Endothelial cell of umbilical vein (primary cell): ENCODE measurements around the gene GCLC. TPM values are rescaled to one million over a fixed set of nuclear protein-coding genes. Genes with fewer than 3 reads are reported as not detected.

Experiments
- BruUV-seq: library from RNA; stranded (reverse); fragments of 400-500 nt; replicated peaks from 2 replicates; lab custom pipeline; 2021; lab: Mats Ljungman, UMichigan
- CTCF ChIA-PET: fragments of 300-600, 350-600 bp; sonication (Branson Sonifier 250); formaldehyde crosslinking; loops from one replicate; lab custom pipeline; 2021; ENCODE audit warnings: antibody characterized with exemption, inconsistent platforms; lab: Charles Lee
- POLR2A ChIA-PET: fragments of 300-600, 350-600 bp; sonication (Branson Sonifier 250); formaldehyde crosslinking; loops from one replicate; lab custom pipeline; 2021; ENCODE audit warnings: antibody characterized with exemption, inconsistent platforms; lab: Charles Lee
- DNase-seq: peaks from one replicate; pipeline ENCODE4 v3.0.0-alpha.2; 2011; ENCODE audit warnings: low read depth, low spot score
- FAIRE-seq: peaks from 2 replicates; lab custom pipeline; 2011; peaks lifted over from hg19 to GRCh38; lab: Jason Lieb, UNC
- H2AFZ ChIP-seq: 2 replicates; pipeline ENCODE4 v1.6.0; 2012; ENCODE audit warnings: low read depth, low read length, control low read depth, inconsistent platforms
- H3K27ac ChIP-seq: 2 replicates; pipeline ENCODE4 v1.5.1; 2011; ENCODE audit warnings: low read depth, mild to moderate bottlenecking, control low read depth, low read length, moderate library complexity; ENCODE audit not compliant: insufficient read depth
- H3K27me3 ChIP-seq, 2 experiments: 2 replicates each; pipeline versions ENCODE4 v1.6.0 to v1.6.1; 2011; ENCODE audit warnings: low read length in 2 of 2, mixed read lengths in 1 of 2; ENCODE audit not compliant: control insufficient read depth in 2 of 2, insufficient read depth in 2 of 2
- H3K36me3 ChIP-seq, 2 experiments: 2 replicates in 1 of 2; 3 replicates in 1 of 2; pipeline ENCODE4 v1.5.1; 2011; ENCODE audit warnings: low read length in 2 of 2, mild to moderate bottlenecking in 1 of 2, moderate library complexity in 1 of 2; ENCODE audit not compliant: control insufficient read depth in 2 of 2, insufficient read depth in 2 of 2; ENCODE audit errors: extremely low read depth in 1 of 2
- H3K4me1 ChIP-seq: 3 replicates; pipeline ENCODE4 v1.5.1; 2011; ENCODE audit warnings: mild to moderate bottlenecking, low read length; ENCODE audit not compliant: control insufficient read depth, insufficient read depth; ENCODE audit errors: extremely low read depth
- H3K4me2 ChIP-seq: 2 replicates; pipeline ENCODE4 v1.6.1; 2011; ENCODE audit warnings: low read length, control low read depth, mixed read lengths; ENCODE audit not compliant: insufficient read depth
- H3K4me3 ChIP-seq, 3 experiments: fragments of 200-600 bp in 1 of 3; sonication (generic), shearing (Covaris generic) in 1 of 3; replicated peaks in 1 of 3; 2 replicates each; pipeline ENCODE4 v1.5.1; 2011 to 2016; ENCODE audit warnings: control low read depth in 3 of 3, low read length in 3 of 3, mild to moderate bottlenecking in 2 of 3, inconsistent platforms in 1 of 3, low read depth in 1 of 3, moderate library complexity in 1 of 3; ENCODE audit not compliant: insufficient read depth in 1 of 3
- H3K79me2 ChIP-seq: 2 replicates; pipeline ENCODE4 v1.6.0; 2012; ENCODE audit warnings: low read length, inconsistent platforms; ENCODE audit not compliant: control insufficient read depth, insufficient read depth
- H3K9ac ChIP-seq: replicated peaks from 2 replicates; pipeline ENCODE3; 2011; ENCODE audit warnings: low read length, control low read depth; ENCODE audit not compliant: insufficient read depth; ENCODE audit errors: extremely low read depth
- H3K9me1 ChIP-seq: replicated peaks from 3 replicates; pipeline ENCODE4 v1.6.0; 2011; ENCODE audit warnings: mild to moderate bottlenecking, low read length; ENCODE audit not compliant: control insufficient read depth, insufficient read depth; ENCODE audit errors: extremely low read depth
- H3K9me3 ChIP-seq: replicated peaks from 2 replicates; pipeline ENCODE4 v1.5.1; 2012; ENCODE audit warnings: low read length, inconsistent platforms; ENCODE audit not compliant: control insufficient read depth, insufficient read depth
- H4K20me1 ChIP-seq: replicated peaks from 2 replicates; pipeline ENCODE3; 2011; ENCODE audit warnings: mild to moderate bottlenecking, low read length; ENCODE audit not compliant: control insufficient read depth, insufficient read depth; ENCODE audit errors: extremely low read depth
- CTCF ChIP-seq, 2 donors: IDR thresholded peaks; 1 replicate in 1 of 2; 2 replicates in 1 of 2; pipeline ENCODE4 v1.5.1; 2011; ENCODE audit warnings: low read length in 2 of 2, mild to moderate bottlenecking in 2 of 2, moderate library complexity in 2 of 2, control low read depth in 1 of 2, inconsistent platforms in 1 of 2, low read depth in 1 of 2; ENCODE audit not compliant: insufficient read depth in 1 of 2; ENCODE audit errors: extremely low read depth in 1 of 2
- EZH2 ChIP-seq: IDR thresholded peaks from 2 replicates; pipeline ENCODE4 v1.6.1; 2012; ENCODE audit warnings: borderline replicate concordance, low read depth, mild to moderate bottlenecking, moderate library complexity, low read length, inconsistent platforms; ENCODE audit not compliant: severe bottlenecking
- FOS ChIP-seq: IDR thresholded peaks from 2 replicates; pipeline ENCODE4 v1.6.1; 2011; ENCODE audit warnings: mild to moderate bottlenecking, low read length, moderate library complexity, borderline replicate concordance; ENCODE audit not compliant: insufficient read depth
- GATA2 ChIP-seq: IDR thresholded peaks from 2 replicates; pipeline ENCODE4 v1.7.0; 2011; ENCODE audit warnings: low read depth, mild to moderate bottlenecking, moderate library complexity, mixed read lengths, low read length; ENCODE audit not compliant: insufficient read length, insufficient read depth
- JUN ChIP-seq: IDR thresholded peaks from 2 replicates; pipeline ENCODE4 v1.6.1; 2011; ENCODE audit warnings: borderline replicate concordance, low read depth; ENCODE audit not compliant: insufficient read length, insufficient read depth
- MYC ChIP-seq: IDR thresholded peaks from one replicate; pipeline ENCODE4 v1.6.1; 2011; ENCODE audit warnings: mild to moderate bottlenecking, low read depth, low read length
- POLR2A ChIP-seq: IDR thresholded peaks from 2 replicates; pipeline ENCODE4 v1.6.1; 2012; ENCODE audit warnings: low read depth, mild to moderate bottlenecking, control low read depth, low read length
- POLR2AphosphoS5 ChIP-seq: IDR thresholded peaks from 2 replicates; pipeline ENCODE4 v1.6.1; 2012; ENCODE audit warnings: low read depth, mild to moderate bottlenecking, control low read depth, low read length, moderate library complexity; ENCODE audit not compliant: insufficient read depth
- dilution Hi-C: fragments of 300-500 bp; cut with MboI; formaldehyde crosslinking; loops from one replicate; pipeline ENCODE4 v1.15.0; 2019; ENCODE audit warnings: low sequenced_read_pairs; ENCODE audit not compliant: extremely low pct_ligation_motif_present
- intact Hi-C: fragments of 100-400 bp; cut with micrococcal nuclease; formaldehyde crosslinking; loops from one replicate; pipeline ENCODE4 v1.10.0; 2022
- polyA plus RNA-seq, 4 experiments: library from polyadenylated mRNA; depleted of rRNA in 3 of 4; stranded (reverse) in 3 of 4; unstranded in 1 of 4; fragments of >200 nt; gene quantifications; 2 replicates each; pipeline versions ENCODE4 v1.2.1 to v1.2.3, GENCODE V29; 2011 to 2012; ENCODE audit warnings: missing spikeins in 1 of 4
- total RNA-seq: library from RNA; stranded (reverse); gene quantifications from 2 replicates; pipeline ENCODE4 v1.2.3, GENCODE V29; 2021
- TF ChIP-seq, protein P1 (sequence below): IDR thresholded peaks from 2 replicates; pipeline ENCODE4 v1.6.1; 2011; ENCODE audit not compliant: insufficient read depth, insufficient read length

GCLC gene
- total and polyA plus RNA-seq, 2 donors (not counting 3 experiments of a cell fraction or from before 2014, with no cell fraction given), result 7.3 to 22.8 TPM

- no peak overlapping the region for H2AFZ ChIP-seq
- DNase-seq (no peak), FAIRE-seq (no peak)
- intact Hi-C loops, result no loop called here
- no peak overlapping the region for H3K4me3 ChIP-seq
- ChIA-PET POLR2A (interaction anchor here (0.7 kb wide), 1 partner anchor 11 kb away, joined by 4 read pairs; no protein-coding TSS in a partner anchor), CTCF (interaction anchor here (1.3 kb wide), 1 partner anchor 29 kb away, joined by 3 read pairs; no protein-coding TSS in a partner anchor)
- H3K27ac ChIP-seq, result no peak overlapping the region
- TF ChIP-seq POLR2AphosphoS5 (no peak), CTCF (IDR thresholded peaks at IDR 0.05; ENCODE audit: extremely low read depth in 1 of 2, insufficient read depth in 1 of 2, low read depth in 1 of 2, low read length in 2 of 2) (no peak), POLR2A (no peak), GATA2 (no peak), MYC (no peak), FOS (no peak), JUN (no peak), EZH2 (no peak)
- TF ChIP-seq, protein P1, sequence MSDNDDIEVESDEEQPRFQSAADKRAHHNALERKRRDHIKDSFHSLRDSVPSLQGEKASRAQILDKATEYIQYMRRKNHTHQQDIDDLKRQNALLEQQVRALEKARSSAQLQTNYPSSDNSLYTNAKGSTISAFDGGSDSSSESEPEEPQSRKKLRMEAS, result no peak
- no peaks in the 10 kb centered on the region for H3K79me2 ChIP-seq
- no peaks in the 10 kb centered on the region for H3K36me3 ChIP-seq
- H3K9me3 ChIP-seq, result no peaks in the 10 kb centered on the region
- no peaks in the 10 kb centered on the region for H3K4me1 ChIP-seq
- no peaks in the 10 kb centered on the region for H3K9me1 ChIP-seq
- H3K27me3 ChIP-seq, result no peaks in the 10 kb centered on the region
- dilution Hi-C loops, result no loop called here
- BruUV-seq, result no TSS peak
- H3K4me2 ChIP-seq, result no peak overlapping the region
- H3K9ac ChIP-seq, result no peak overlapping the region
- H4K20me1 ChIP-seq, result no peaks in the 10 kb centered on the region
Observed at GRCh38 chr6:53593001-53593488, 48.1 kb upstream of the GCLC start.
